IPS DF 6.9 (cell line): ENCODE data around the gene CKS1B.
"Not testable (repeated sequence)": the region's sequence is repeated elsewhere in the genome, so short reads cannot be mapped to it uniquely, and the experiment has no call there.

Experiments
- DNase-seq: peaks from one replicate; pipeline ENCODE4 v3.0.0-alpha.2; 2013; ENCODE audit warnings: low read depth, low spot score
- H3K27ac ChIP-seq: one replicate; pipeline ENCODE4 v1.5.1; 2013; ENCODE audit warnings: low read length, control low read depth
- H3K27me3 ChIP-seq: 2 replicates; pipeline ENCODE4 v1.6.1; 2013; ENCODE audit warnings: mild to moderate bottlenecking, low read length; ENCODE audit not compliant: control insufficient read depth, insufficient read depth
- H3K36me3 ChIP-seq: 2 replicates; pipeline ENCODE4 v1.6.1; 2013; ENCODE audit warnings: low read length; ENCODE audit not compliant: control insufficient read depth, insufficient read depth
- H3K4me1 ChIP-seq: 2 replicates; pipeline ENCODE4 v1.6.1; 2013; ENCODE audit warnings: low read length; ENCODE audit not compliant: control insufficient read depth, insufficient read depth
- H3K4me3 ChIP-seq: 2 replicates; pipeline ENCODE4 v1.5.1; 2013; ENCODE audit warnings: mild to moderate bottlenecking, low read length
- H3K9me3 ChIP-seq: 2 replicates; pipeline ENCODE4 v1.6.1; 2013; ENCODE audit warnings: low read length, inconsistent platforms; ENCODE audit not compliant: control insufficient read depth, insufficient read depth
- WGBS: extraction: QIAGEN DNeasy Blood & Tissue Kit; methylation state at CpG from one replicate; pipeline ENCODE4 v1.1.7; 2013; ENCODE audit warnings: mixed read lengths, missing lambda C conversion rate; ENCODE audit not compliant: insufficient read length, insufficient coverage; 5-methylcytosine and 5-hydroxymethylcytosine counted together

CKS1B gene

GRCh38 chr1:154988058-154988954, 13.8 kb downstream of the CKS1B start:
- Histone ChIP-seq H3K9me3 (no peaks in the 10 kb centered on the region), H3K27ac (no peak overlapping the region), H3K4me1 (no peaks in the 10 kb centered on the region), H3K4me3 (no peak overlapping the region), H3K36me3 (peaks cover 22% of the 10 kb centered on the region), H3K27me3 (no peaks in the 10 kb centered on the region)
- no CpG with 5 or more reads among the region's 17 CpGs for WGBS
- no peak for DNase-seq

DNA sequence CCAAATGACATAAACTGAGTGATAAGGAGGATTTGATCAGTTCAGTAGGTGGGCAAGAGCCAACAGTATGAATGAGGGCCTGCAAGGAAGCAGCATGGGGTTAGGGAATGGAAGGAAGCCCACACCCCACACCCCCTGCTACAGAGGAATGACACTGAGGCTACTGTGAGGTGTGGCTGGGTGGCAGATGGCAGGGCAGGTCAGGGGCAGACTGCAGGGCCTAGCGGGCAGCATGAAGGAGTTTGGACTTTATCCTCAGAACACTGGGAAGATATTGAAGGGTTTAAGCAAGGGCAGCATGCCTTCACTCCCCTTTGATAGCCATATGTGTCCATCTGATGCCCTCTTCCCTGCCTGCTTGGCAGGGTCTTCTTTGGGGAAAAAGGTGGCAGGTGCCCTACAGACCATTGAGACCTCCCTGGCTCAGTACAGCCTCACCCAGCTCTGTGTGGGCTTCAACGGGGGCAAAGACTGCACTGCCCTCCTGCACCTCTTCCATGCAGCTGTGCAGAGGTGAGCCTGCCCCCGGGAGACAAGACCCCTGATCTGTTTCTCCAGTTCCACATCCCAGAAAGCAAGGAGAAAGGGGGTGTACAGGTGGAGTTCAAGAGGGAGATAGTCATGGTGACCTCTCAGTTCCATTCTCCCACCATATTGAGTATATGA, 14.8 kb downstream of the CKS1B start:
- Histone ChIP-seq H3K9me3 (no peaks in the 10 kb centered on the region), H3K4me3 (no peak overlapping the region), H3K4me1 (no peaks in the 10 kb centered on the region), H3K36me3 (peaks cover 22% of the 10 kb centered on the region), H3K27me3 (no peaks in the 10 kb centered on the region), H3K27ac (no peak overlapping the region)
- DNase-seq, result no peak
- WGBS, result no CpG with 5 or more reads among the region's 3 CpGs

DNA sequence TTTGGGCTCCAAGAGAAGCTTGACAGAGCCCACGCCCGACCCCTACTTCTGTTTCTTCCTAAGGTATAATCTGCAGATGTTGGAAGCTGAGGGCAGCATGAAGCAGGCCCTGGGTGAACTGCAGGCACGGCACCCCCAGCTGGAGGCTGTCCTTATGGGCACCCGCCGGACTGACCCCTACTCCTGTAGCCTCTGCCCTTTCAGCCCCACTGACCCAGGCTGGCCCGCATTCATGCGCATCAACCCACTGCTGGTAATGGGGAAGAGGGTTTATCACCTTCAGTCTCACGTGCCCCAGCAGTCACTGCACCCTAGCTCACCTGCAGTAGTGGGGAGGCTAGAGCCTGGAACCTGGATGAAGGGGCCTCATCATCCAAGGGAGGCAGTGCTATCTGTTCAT, 15.8 kb downstream of the CKS1B start:
- Histone ChIP-seq H3K27ac (no peak overlapping the region), H3K4me1 (no peaks in the 10 kb centered on the region), H3K4me3 (no peak overlapping the region), H3K36me3 (peaks cover 22% of the 10 kb centered on the region), H3K9me3 (no peaks in the 10 kb centered on the region), H3K27me3 (no peaks in the 10 kb centered on the region)
- WGBS, result no CpG with 5 or more reads among the region's 8 CpGs
- no peak for DNase-seq

- Histone ChIP-seq H3K9me3 (no peaks in the 10 kb centered on the region), H3K27ac (no peak overlapping the region), H3K4me3 (no peak overlapping the region), H3K4me1 (no peaks in the 10 kb centered on the region), H3K27me3 (no peaks in the 10 kb centered on the region), H3K36me3 (peaks cover 20% of the 10 kb centered on the region)
- no peak for DNase-seq
- no CpG with 5 or more reads among the region's 14 CpGs for WGBS
Observed at GRCh38 chr1:154992721-154993571, 18.5 kb downstream of the CKS1B start.

DNA sequence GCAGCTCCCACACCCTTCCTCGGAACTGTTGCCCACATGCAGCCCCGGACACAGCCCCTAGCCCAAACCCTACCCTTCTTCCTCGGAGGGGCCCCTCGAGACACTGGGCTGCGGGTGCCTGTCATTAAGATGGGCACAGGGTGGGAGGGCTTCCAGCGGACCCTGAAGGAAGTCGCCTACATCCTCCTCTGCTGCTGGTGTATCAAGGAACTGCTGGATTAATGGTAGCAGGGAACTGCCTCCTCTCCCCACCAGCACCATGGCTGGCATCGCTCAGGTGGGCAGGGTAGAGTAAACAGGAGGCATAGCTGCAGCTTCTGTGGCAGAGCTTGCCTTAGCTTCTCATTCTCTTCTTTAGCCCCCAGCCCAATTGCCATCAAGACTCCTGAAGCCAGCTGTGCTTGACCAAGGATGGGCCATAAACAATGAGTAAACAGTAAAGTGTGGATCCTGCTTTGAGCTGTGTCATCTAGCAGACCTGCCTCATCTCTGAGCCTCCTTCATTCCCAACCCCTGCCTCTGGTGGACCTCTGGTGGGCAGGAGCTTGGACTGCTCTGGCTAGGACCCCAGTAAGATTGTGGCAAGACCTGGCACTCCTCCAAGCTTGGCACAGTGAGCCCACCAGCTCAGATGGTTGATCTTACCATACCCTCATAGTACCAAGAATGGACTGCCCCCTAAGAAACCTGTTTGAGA, 19.2 kb downstream of the CKS1B start, which contains the start of gene LENEP:
Gene LENEP (plus strand): TSS at position 15 of the 697 bp plus-strand sequence. CDS start 22 bp downstream, at position 37.
- no CpG with 5 or more reads among the region's 8 CpGs for WGBS
- H3K4me1 ChIP-seq, result no peaks in the 10 kb centered on the region
- H3K4me3 ChIP-seq, result no peak within 1 kb of the TSS
- no peak within 1 kb of the TSS for H3K27ac ChIP-seq
- no peaks in the 10 kb centered on the region for H3K27me3 ChIP-seq
- H3K36me3 ChIP-seq, result peaks cover 12% of the 10 kb centered on the region
- no peaks in the 10 kb centered on the region for H3K9me3 ChIP-seq
- no peak for DNase-seq

- Histone ChIP-seq H3K27ac (no peak overlapping the region), H3K4me1 (no peaks in the 10 kb centered on the region), H3K36me3 (peaks cover 9% of the 10 kb centered on the region), H3K27me3 (no peaks in the 10 kb centered on the region), H3K4me3 (no peak overlapping the region), H3K9me3 (no peaks in the 10 kb centered on the region)
- WGBS, result no CpG with 5 or more reads among the region's 1 CpG
- DNase-seq, result no peak
Observed at GRCh38 chr1:154994269-154994587, 19.7 kb downstream of the CKS1B start.

DNA sequence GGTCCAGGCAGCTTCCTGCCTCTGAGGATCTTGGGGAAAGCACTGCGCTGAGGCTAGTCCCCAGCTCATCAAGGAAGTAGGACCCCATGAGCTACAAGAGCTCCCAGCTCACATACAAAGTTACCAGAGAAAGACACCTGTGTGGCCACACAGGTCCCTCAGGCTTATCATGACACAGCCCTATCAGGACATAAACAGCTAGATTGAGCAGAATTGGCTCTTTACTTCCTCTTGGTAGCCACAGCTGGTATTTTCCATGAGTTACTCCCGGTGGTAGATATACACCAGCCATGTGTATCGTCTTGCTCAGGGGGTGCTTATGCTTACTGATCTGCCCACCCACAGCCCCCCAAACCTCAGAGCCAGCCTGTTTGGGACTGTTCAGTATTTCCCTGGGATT, 20.1 kb downstream of the CKS1B start:
- H3K4me1 ChIP-seq, result no peaks in the 10 kb centered on the region
- no peaks in the 10 kb centered on the region for H3K9me3 ChIP-seq
- no peak for DNase-seq
- H3K4me3 ChIP-seq, result no peak overlapping the region
- H3K27me3 ChIP-seq, result no peaks in the 10 kb centered on the region
- H3K36me3 ChIP-seq, result peaks cover 5% of the 10 kb centered on the region
- no peak overlapping the region for H3K27ac ChIP-seq
- no CpG with 5 or more reads among the region's 3 CpGs for WGBS

DNA sequence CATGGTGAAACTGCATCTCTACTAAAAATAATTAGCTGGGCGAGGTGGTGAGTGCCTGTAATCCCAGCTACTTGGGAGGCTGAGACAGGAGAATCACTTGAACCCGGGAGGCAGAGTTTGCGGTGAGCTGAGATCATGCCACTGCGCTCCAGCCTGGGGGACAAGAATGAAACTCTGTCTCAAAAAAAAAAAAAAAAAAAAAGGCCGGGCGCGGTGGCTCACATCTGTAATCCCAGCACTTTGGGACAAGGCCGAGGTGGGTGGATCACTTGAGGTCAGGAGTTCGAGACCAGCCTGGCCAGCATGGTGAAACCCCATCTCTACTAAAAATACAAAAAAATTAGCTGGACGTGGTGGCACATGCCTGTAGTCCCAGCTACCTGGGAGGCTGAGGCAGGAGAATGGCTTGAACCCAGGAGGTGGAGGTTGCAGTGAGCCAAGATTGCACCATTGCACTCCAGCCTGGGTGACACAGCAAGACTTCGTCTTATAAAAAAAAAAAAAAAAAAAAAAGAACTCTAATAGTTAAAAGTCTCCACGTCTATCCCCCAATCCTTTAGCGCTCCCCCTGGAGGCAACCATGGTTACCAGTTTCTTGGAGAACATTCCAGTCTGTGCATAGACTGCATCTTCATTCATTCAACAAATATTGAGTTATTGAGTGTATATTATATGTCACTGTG, 21.0 kb downstream of the CKS1B start:
- not testable (repeated sequence) for H3K27ac ChIP-seq, DNase-seq, H3K27me3 ChIP-seq, H3K4me3 ChIP-seq, H3K9me3 ChIP-seq, H3K36me3 ChIP-seq, H3K4me1 ChIP-seq
- WGBS, result no CpG with 5 or more reads among the region's 13 CpGs

- Histone ChIP-seq H3K4me3 (no peak overlapping the region), H3K36me3 (no peaks in the 10 kb centered on the region), H3K27me3 (no peaks in the 10 kb centered on the region), H3K4me1 (no peaks in the 10 kb centered on the region), H3K27ac (no peak overlapping the region), H3K9me3 (no peaks in the 10 kb centered on the region)
- no peak for DNase-seq
- no CpG with 5 or more reads among the region's 15 CpGs for WGBS
Observed at GRCh38 chr1:154996966-154997701, 22.7 kb downstream of the CKS1B start.
